ENCODE measurements around the gene PLXNA2. TPM values are rescaled to one million over a fixed set of nuclear protein-coding genes. Genes with fewer than 3 reads are reported as not detected.

The PLXNA2 gene
- total and polyA plus RNA-seq, 2 donors (not counting 1 experiment from before 2014, with no cell fraction given), result 0.31 to 1.2 TPM

GRCh38 chr1:208136459-208137182, 107.6 kb downstream of the PLXNA2 start:
- no peak overlapping the region for H3K4me3 Mint-ChIP-seq
- Histone ChIP-seq H3K27ac (ENCODE audit: low read length in 2 of 2) (no peak overlapping the region), H2AFZ (ENCODE audit: insufficient read depth, low read depth, low read length, poor library complexity, severe bottlenecking) (no peak overlapping the region), H3K27me3 (replicated peaks in 1 of 4; ENCODE audit: control extremely low read depth in 1 of 4, control insufficient read depth in 3 of 4, insufficient read depth in 4 of 4, low read length in 3 of 4) (no peaks in the 10 kb centered on the region), H3K9ac (ENCODE audit: low read length) (no peak overlapping the region), H3K9me3 (ENCODE audit: control extremely low read depth in 1 of 3, control insufficient read depth in 2 of 3, insufficient read depth in 1 of 3, low read length in 2 of 3) (no peaks in the 10 kb centered on the region), H4K20me1 (ENCODE audit: control insufficient read depth, insufficient read depth, low read length, poor library complexity, severe bottlenecking) (no peaks in the 10 kb centered on the region), H3K4me2 (replicated peaks; ENCODE audit: low read depth, low read length, poor library complexity, severe bottlenecking) (no peak overlapping the region), H3K4me3 (ENCODE audit: control extremely low read depth in 1 of 5, extremely low read depth in 1 of 5, insufficient read depth in 1 of 5, low read depth in 2 of 5, low read length in 4 of 5) (no peak overlapping the region), H3K79me2 (ENCODE audit: control insufficient read depth, insufficient read depth, low read length) (no peaks in the 10 kb centered on the region), H3K4me1 (ENCODE audit: control insufficient read depth in 2 of 2, insufficient read depth in 2 of 2, low read length in 2 of 2) (peaks cover 4 to 6% of the 10 kb centered on the region in 2 donors), H3K36me3 (replicated peaks in 1 of 2; ENCODE audit: control extremely low read depth in 1 of 2, control insufficient read depth in 1 of 2, extremely low read depth in 1 of 2, insufficient read depth in 2 of 2, low read length in 1 of 2) (no peaks in the 10 kb centered on the region)
- peaks cover 8% of the 10 kb centered on the region for H3K4me1 Mint-ChIP-seq
- no peaks in the 10 kb centered on the region for H3K27me3 Mint-ChIP-seq
- no peaks in the 10 kb centered on the region for H3K9me3 Mint-ChIP-seq (ENCODE audit: insufficient read depth)
- TF ChIP-seq EZH2 (IDR thresholded peaks at IDR 0.05; ENCODE audit: borderline replicate concordance, insufficient read depth, low read depth, low read length, poor library complexity, severe bottlenecking) (no peak), CTCF (IDR thresholded peaks at IDR 0.05) (no peak)
- intact Hi-C loops (cut with micrococcal nuclease), result no loop called here
- ChIA-PET CTCF (no interaction called here), POLR2A (no interaction called here)
- DNase-seq (no peak), ATAC-seq (ENCODE audit: low read depth) (no peak)
- WGBS (ENCODE audit: insufficient coverage), result 95% methylated on average over 4 of the region's 5 CpGs
- H3K27ac Mint-ChIP-seq, result no peak overlapping the region

- ATAC-seq (ENCODE audit: low read depth) (no peak), DNase-seq (no peak)
- H3K9me3 Mint-ChIP-seq (ENCODE audit: insufficient read depth), result no peaks in the 10 kb centered on the region
- Histone ChIP-seq H3K4me3 (ENCODE audit: control extremely low read depth in 1 of 5, extremely low read depth in 1 of 5, insufficient read depth in 1 of 5, low read depth in 2 of 5, low read length in 4 of 5) (no peak overlapping the region), H3K79me2 (ENCODE audit: control insufficient read depth, insufficient read depth, low read length) (no peaks in the 10 kb centered on the region), H3K4me2 (replicated peaks; ENCODE audit: low read depth, low read length, poor library complexity, severe bottlenecking) (no peak overlapping the region), H3K27me3 (replicated peaks in 1 of 4; ENCODE audit: control extremely low read depth in 1 of 4, control insufficient read depth in 3 of 4, insufficient read depth in 4 of 4, low read length in 3 of 4) (peaks cover 0 to under 1% (median 0%) of the 10 kb centered on the region in 4 experiments), H3K36me3 (replicated peaks in 1 of 2; ENCODE audit: control extremely low read depth in 1 of 2, control insufficient read depth in 1 of 2, extremely low read depth in 1 of 2, insufficient read depth in 2 of 2, low read length in 1 of 2) (no peaks in the 10 kb centered on the region), H4K20me1 (ENCODE audit: control insufficient read depth, insufficient read depth, low read length, poor library complexity, severe bottlenecking) (no peaks in the 10 kb centered on the region), H3K9me3 (ENCODE audit: control extremely low read depth in 1 of 3, control insufficient read depth in 2 of 3, insufficient read depth in 1 of 3, low read length in 2 of 3) (no peaks in the 10 kb centered on the region), H3K27ac (ENCODE audit: low read length in 2 of 2) (no peak overlapping the region), H3K4me1 (ENCODE audit: control insufficient read depth in 2 of 2, insufficient read depth in 2 of 2, low read length in 2 of 2) (peaks cover 4 to 6% of the 10 kb centered on the region in 2 donors), H3K9ac (ENCODE audit: low read length) (no peak overlapping the region), H2AFZ (ENCODE audit: insufficient read depth, low read depth, low read length, poor library complexity, severe bottlenecking) (no peak overlapping the region)
- H3K4me3 Mint-ChIP-seq, result no peak overlapping the region
- peaks cover 8% of the 10 kb centered on the region for H3K4me1 Mint-ChIP-seq
- TF ChIP-seq CTCF (IDR thresholded peaks at IDR 0.05) (no peak), EZH2 (IDR thresholded peaks at IDR 0.05; ENCODE audit: borderline replicate concordance, insufficient read depth, low read depth, low read length, poor library complexity, severe bottlenecking) (no peak)
- WGBS (ENCODE audit: insufficient coverage), result 86% methylated on average over 2 of the region's 2 CpGs
- peaks cover 7% of the 10 kb centered on the region for H3K27me3 Mint-ChIP-seq
- no peak overlapping the region for H3K27ac Mint-ChIP-seq
- ChIA-PET POLR2A (no interaction called here), CTCF (no interaction called here)
- intact Hi-C loops (cut with micrococcal nuclease), result no loop called here
Measured at GRCh38 chr1:208135354-208135753, 108.8 kb downstream of the PLXNA2 start.
